Skin epidermis (tissue), 12 donors: ENCODE results near the gene TFEB.

ENCODE experiments used
- H3K27ac ChIP-seq, 21 experiments: fragments of 200-600 bp; sonication (generic) in 11 of 21; one replicate each; pipeline ENCODE4 v1.5.0; 2020; ENCODE audit warnings: mild to moderate bottlenecking in 3 of 21, inconsistent platforms in 2 of 21, moderate library complexity in 2 of 21
- H3K4me3 ChIP-seq, 7 experiments: fragments of 200-600 bp; sonication (generic) in 2 of 7; one replicate each; pipeline ENCODE4 v1.5.0; 2020; ENCODE audit warnings: inconsistent platforms in 2 of 7, mild to moderate bottlenecking in 2 of 7, moderate library complexity in 1 of 7

The TFEB gene

GRCh38 chr6:41635365-41635764 is 100.0 kb downstream of the TFEB start:
- Histone ChIP-seq H3K4me3 (no peak overlapping the region), H3K27ac (no peak overlapping the region)

GRCh38 chr6:41634657-41635056 is 100.8 kb downstream of the TFEB start:
- Histone ChIP-seq H3K27ac (no peak overlapping the region), H3K4me3 (no peak overlapping the region)
